Measurements from ENCODE around the gene TMEM139.

The TMEM139 gene

DNA sequence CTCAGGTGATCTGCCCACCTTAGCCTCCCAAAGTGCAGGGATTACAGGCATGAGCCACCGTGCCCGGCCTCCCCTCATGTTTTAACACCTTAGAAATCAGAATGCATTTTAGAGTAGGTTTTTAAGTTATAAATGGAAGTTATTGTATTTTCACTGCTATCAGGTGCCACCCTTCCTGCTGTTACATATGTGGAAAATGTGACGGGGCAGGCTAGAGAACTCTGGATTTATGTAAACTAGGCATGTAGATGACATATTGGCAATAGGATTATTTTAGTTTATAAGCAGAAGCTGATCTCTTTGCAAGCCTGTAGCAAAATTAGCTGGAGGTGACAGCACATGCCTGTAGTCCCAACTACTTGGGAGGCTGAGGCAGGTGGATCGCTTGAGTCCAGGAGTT lies 5.5 kb downstream of the TMEM139 start:
- Histone ChIP-seq H3K9me3 (ENCODE audit: insufficient read depth, low read length) (no peaks in the 10 kb centered on the region), H4K20me1 (ENCODE audit: insufficient read depth, low read length) (no peaks in the 10 kb centered on the region), H3K27ac (ENCODE audit: low read length) (no peak overlapping the region), H3K4me1 (ENCODE audit: low read length) (peaks cover 13% of the 10 kb centered on the region), H3K36me3 (replicated peaks; ENCODE audit: low read depth, low read length) (peaks cover 36% of the 10 kb centered on the region), H3K27me3 (ENCODE audit: low read depth, low read length) (no peaks in the 10 kb centered on the region), H2AFZ (ENCODE audit: low read depth, low read length) (no peak overlapping the region), H3K4me3 (ENCODE audit: low read length) (no peak overlapping the region), H3K9ac (ENCODE audit: low read length) (no peak overlapping the region), H3K79me2 (ENCODE audit: low read length) (peaks cover 40% of the 10 kb centered on the region), H3K4me2 (ENCODE audit: low read length) (no peak overlapping the region)
- TF ChIP-seq, protein P1, sequence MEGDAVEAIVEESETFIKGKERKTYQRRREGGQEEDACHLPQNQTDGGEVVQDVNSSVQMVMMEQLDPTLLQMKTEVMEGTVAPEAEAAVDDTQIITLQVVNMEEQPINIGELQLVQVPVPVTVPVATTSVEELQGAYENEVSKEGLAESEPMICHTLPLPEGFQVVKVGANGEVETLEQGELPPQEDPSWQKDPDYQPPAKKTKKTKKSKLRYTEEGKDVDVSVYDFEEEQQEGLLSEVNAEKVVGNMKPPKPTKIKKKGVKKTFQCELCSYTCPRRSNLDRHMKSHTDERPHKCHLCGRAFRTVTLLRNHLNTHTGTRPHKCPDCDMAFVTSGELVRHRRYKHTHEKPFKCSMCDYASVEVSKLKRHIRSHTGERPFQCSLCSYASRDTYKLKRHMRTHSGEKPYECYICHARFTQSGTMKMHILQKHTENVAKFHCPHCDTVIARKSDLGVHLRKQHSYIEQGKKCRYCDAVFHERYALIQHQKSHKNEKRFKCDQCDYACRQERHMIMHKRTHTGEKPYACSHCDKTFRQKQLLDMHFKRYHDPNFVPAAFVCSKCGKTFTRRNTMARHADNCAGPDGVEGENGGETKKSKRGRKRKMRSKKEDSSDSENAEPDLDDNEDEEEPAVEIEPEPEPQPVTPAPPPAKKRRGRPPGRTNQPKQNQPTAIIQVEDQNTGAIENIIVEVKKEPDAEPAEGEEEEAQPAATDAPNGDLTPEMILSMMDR (IDR thresholded peaks at IDR 0.05; ENCODE audit: low read depth, low read length), result no peak
- TF ChIP-seq EZH2phosphoT487 (IDR thresholded peaks at IDR 0.05; ENCODE audit: low read depth), result no peak

DNA sequence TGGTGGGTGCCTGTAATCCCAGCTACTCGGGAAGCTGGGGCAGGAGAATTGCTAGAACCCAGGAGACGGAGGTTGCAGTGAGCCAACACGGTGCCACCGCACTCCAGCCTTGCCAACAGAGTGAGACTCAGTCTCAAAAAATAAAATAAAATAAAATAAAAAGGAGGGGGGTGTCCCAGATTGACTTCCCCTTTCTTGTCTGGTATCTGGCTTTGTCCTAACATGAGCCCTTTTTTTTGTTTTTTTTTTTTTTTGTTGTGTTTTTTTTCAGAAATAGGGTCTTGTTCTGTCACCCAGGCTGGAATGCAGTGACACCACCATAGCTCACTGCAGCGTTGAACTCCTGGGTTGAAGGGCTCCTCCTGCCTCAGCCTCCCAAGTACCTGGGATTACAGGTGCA lies 8.1 kb downstream of the TMEM139 start:
- Histone ChIP-seq H3K27ac (ENCODE audit: low read length) (no peak overlapping the region), H3K27me3 (ENCODE audit: low read depth, low read length) (no peaks in the 10 kb centered on the region), H2AFZ (ENCODE audit: low read depth, low read length) (no peak overlapping the region), H3K79me2 (ENCODE audit: low read length) (peaks cover 43% of the 10 kb centered on the region), H3K9me3 (ENCODE audit: insufficient read depth, low read length) (no peaks in the 10 kb centered on the region), H3K9ac (ENCODE audit: low read length) (no peak overlapping the region), H4K20me1 (ENCODE audit: insufficient read depth, low read length) (no peaks in the 10 kb centered on the region), H3K36me3 (replicated peaks; ENCODE audit: low read depth, low read length) (peaks cover 57% of the 10 kb centered on the region), H3K4me3 (ENCODE audit: low read length) (no peak overlapping the region), H3K4me2 (ENCODE audit: low read length) (no peak overlapping the region), H3K4me1 (ENCODE audit: low read length) (peaks cover 7% of the 10 kb centered on the region)
- no peak for TF ChIP-seq EZH2phosphoT487 (IDR thresholded peaks at IDR 0.05; ENCODE audit: low read depth)
- TF ChIP-seq, protein P1 (IDR thresholded peaks at IDR 0.05; ENCODE audit: low read depth, low read length), result no peak

DNA sequence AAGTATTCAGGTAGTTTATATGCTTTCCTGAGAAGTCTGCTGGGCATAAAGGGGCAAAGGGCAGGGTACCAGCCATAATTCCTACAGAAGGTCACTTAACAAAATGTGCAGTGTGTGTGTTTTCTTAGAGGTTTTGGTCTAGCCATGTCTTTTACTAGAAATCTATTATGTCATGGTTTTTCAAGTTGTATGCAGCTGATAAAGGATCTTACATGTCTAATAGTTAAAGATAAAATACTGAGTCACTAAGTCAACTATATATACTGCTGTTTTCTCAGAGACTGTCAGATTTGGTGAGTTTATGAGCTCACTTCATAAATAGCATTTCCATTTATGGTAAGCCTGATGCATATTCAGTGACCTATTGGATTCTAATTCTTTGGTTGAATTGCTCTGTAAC lies 11.1 kb downstream of the TMEM139 start:
- no peak overlapping the region for H3K4me3 ChIP-seq (ENCODE audit: low read length)
- H3K9ac ChIP-seq (ENCODE audit: low read length), result no peak overlapping the region
- peaks cover 17% of the 10 kb centered on the region for H3K79me2 ChIP-seq (ENCODE audit: low read length)
- H3K9me3 ChIP-seq (ENCODE audit: insufficient read depth, low read length), result no peaks in the 10 kb centered on the region
- no peak overlapping the region for H3K27ac ChIP-seq (ENCODE audit: low read length)
- no peak for TF ChIP-seq EZH2phosphoT487 (IDR thresholded peaks at IDR 0.05; ENCODE audit: low read depth)
- TF ChIP-seq, protein P1 (IDR thresholded peaks at IDR 0.05; ENCODE audit: low read depth, low read length), result no peak
- H3K4me2 ChIP-seq (ENCODE audit: low read length), result no peak overlapping the region
- no peaks in the 10 kb centered on the region for H3K27me3 ChIP-seq (ENCODE audit: low read depth, low read length)
- no peaks in the 10 kb centered on the region for H4K20me1 ChIP-seq (ENCODE audit: insufficient read depth, low read length)
- H2AFZ ChIP-seq (ENCODE audit: low read depth, low read length), result no peak overlapping the region
- H3K36me3 ChIP-seq (replicated peaks; ENCODE audit: low read depth, low read length), result peaks cover 77% of the 10 kb centered on the region
- H3K4me1 ChIP-seq (ENCODE audit: low read length), result no peaks in the 10 kb centered on the region

DNA sequence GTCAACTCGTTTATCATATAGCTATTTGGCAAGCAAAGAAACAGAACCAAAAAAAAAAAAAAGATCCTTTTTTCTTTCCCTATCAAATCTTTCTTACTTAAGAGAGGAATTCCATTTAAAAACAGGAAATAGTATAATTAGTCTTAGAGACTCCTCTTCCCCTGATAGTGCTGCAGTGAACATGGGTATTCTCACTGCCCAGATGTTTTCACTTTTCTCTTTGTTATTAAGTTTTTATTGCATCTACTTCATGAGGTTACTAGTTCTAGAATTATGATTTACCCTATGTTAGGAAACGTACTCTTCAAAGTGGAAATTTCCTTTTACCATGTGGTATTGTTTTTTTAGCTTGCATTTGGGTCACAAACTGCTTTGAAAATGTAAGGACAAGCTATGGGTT lies 11.9 kb downstream of the TMEM139 start:
- no peak for TF ChIP-seq EZH2phosphoT487 (IDR thresholded peaks at IDR 0.05; ENCODE audit: low read depth)
- TF ChIP-seq, protein P1 (IDR thresholded peaks at IDR 0.05; ENCODE audit: low read depth, low read length), result no peak
- Histone ChIP-seq H3K27me3 (ENCODE audit: low read depth, low read length) (no peaks in the 10 kb centered on the region), H3K4me2 (ENCODE audit: low read length) (no peak overlapping the region), H3K4me3 (ENCODE audit: low read length) (no peak overlapping the region), H2AFZ (ENCODE audit: low read depth, low read length) (no peak overlapping the region), H3K27ac (ENCODE audit: low read length) (no peak overlapping the region), H4K20me1 (ENCODE audit: insufficient read depth, low read length) (no peaks in the 10 kb centered on the region), H3K9ac (ENCODE audit: low read length) (no peak overlapping the region), H3K9me3 (ENCODE audit: insufficient read depth, low read length) (no peaks in the 10 kb centered on the region), H3K4me1 (ENCODE audit: low read length) (no peaks in the 10 kb centered on the region), H3K36me3 (replicated peaks; ENCODE audit: low read depth, low read length) (peaks cover 78% of the 10 kb centered on the region), H3K79me2 (ENCODE audit: low read length) (peaks cover 9% of the 10 kb centered on the region; the same call in 1 of the 2 replicates)

Data from OCI-LY3 (cell line).